HG03354 (cell line): ENCODE measurements around the gene SUN2.

ENCODE experiments used
- ATAC-seq: cut with Tn5 transposase; IDR thresholded peaks from one replicate; pipeline ENCODE4 v1.9.1; 2021; ENCODE audit warnings: mild to moderate bottlenecking; ENCODE audit not compliant: unreplicated experiment, poor library complexity, severe bottlenecking

Gene SUN2

DNA sequence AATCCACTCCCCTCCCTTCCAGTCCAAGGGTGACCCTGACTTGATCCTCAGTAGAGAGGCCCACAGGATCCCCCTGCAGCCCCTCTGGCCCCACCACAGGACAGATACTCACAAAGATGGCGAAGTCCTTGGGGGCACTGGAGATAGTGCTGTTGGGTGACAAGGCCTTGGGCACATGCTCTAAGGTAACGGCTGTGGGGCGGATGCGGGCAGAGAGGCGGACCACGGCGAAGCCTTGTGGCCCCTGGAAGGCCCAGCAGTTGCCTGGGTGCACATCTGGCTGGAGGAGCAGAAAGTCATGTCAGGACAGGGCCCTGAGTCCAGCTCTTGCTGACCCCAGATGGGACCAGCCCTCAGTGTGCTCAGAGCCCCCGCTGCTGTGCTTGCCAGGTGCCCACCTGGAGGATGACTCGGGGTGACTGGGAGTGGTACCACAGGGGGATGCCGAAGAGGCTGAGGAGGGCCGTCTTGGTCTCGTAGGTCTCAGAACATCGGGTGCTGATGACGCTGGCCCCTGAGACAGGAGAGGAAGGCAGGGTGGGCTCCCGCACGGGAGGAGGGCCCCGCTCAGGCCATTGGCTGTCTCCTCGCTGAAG, 17.2 kb downstream of the SUN2 start:
- no peak for ATAC-seq

GRCh38 chr22:38737302-38738060, 18.3 kb downstream of the SUN2 start:
- no peak for ATAC-seq

GRCh38 chr22:38736257-38736570, 19.6 kb downstream of the SUN2 start:
- no peak for ATAC-seq

GRCh38 chr22:38735465-38736256, 20.1 kb downstream of the SUN2 start:
- ATAC-seq: no peak

DNA sequence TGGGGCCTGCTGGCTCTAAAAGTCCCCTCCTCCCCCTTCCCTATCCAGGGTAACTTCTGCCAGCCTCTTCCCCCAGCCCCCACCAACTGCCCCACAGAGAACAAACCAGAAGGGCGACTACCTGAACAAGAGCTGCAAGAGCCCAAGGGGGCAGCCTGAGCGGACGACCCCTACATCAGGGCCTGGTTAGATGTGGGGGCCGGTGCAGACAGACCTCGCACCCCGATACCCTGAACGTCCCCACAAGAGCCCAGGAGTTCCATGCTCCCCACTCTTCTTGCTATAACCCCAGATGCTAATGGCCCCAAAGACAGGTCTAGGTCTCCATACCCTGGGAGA, 20.7 kb downstream of the SUN2 start:
- ATAC-seq: no peak

DNA sequence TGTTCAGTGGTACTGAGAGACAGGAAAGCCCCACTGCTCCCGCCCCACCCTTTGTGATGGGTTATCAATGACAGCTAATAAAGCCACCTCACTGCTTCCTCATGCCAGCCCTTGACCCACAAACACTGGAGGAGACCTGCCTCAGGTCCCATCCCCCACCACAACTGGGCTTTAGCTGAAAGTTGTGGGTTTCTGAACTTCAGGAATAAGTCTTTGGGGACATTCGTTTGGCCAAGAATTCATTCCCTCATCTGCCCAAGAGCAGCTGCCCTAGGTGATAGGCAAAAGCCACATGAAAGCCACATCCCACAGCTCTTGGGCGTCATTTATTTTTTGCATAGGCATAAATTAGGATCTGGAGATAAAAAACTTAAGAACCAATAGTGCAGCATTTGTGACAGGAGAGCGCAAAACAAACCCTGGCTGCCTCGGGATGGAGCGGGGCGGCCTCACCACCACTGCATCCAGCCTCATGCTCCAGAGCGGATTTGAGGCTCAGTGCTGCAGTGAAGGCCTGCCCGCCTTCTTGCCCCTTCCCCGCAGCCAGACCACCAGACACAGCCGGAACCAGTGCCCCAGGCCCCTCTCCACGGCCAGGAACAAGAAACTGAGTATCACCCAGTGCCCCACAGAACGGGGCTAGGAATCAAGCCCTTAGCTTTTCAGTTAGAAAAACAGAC, 21.2 kb downstream of the SUN2 start:
- ATAC-seq: no peak

DNA sequence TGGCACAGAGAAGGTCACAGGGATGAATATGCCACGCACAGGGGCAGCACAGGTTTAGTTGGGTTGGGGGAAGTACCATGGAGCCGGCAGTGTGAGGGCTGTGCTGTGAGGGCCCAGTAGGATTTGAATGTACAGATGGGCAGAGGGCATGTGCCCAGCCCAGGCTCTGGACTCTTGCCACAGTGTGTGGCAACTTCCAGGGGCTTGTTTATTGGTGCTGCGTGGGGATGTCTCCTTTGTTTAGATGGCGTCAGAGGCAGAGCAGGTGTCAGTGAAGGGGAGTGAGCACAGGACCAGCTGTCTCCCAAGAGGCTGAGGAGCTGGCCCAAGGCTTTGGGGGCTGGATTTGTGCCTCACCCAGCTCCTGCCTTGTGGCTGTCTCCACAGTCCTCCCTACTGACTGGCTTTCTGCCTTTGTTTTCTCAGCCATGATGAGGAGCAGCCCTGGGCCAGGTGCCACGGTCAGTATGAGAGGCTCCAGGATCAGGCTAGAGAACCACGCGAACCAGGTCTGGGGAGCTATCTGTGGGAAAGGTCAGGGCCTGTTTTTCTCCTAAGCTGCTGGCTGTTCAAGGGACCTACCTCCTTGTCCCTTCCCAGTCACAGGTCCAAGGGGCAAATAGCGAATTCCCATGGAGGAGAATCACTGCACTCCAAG, 21.9 kb downstream of the SUN2 start:
- no peak for ATAC-seq

DNA sequence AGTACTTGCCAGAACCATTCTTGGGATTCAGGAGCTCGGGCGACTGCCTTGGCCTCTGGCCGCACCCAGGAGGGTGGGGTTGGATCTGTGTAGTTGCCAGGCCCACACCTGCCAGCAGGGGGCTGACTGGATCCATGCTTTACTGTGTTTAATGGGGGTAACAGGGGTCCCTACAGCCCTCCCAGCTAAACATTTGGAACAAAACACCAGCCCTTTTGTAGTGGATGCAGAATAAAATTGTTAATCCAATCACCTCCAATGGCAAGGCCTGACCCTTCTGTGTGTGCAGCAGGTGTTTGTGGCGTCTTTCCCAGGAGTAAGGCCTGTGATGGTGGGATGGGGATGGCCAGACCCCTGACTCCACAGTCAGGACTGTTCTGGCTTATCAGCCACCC, 22.5 kb downstream of the SUN2 start:
- ATAC-seq: no peak

DNA sequence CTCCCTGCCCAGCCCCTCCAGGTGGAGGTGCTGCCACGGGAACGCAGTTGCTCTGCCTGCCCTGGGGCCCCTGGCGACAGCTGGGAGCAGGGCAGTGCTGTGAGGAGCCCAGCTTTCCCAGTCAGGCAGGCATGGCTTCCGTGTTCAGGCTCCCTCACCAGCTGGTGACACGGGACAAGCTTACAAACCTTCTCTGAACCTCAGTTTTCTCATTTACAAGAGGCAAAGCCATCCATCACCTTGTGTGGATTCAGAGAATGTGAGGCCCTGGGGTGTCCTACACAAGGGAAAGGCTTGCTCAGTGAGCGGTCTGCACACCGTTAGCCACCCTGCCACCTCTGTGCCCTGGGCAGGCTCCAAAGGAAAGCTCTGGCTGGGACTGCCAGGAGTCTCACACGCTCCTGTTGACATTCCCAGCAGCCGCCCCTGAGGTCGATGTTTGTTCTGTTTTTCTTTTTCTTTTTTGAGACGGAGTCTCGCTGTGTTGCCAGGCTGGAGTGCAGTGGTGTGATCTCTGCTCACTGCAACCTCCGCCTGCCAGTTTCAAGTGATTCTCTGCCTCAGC, 23.5 kb downstream of the SUN2 start:
- ATAC-seq: no peak

- no peak for ATAC-seq
Measured at GRCh38 chr22:38731703-38732161, 24.1 kb downstream of the SUN2 start.

GRCh38 chr22:38730411-38730871, 25.4 kb downstream of the SUN2 start:
- ATAC-seq: no peak

DNA sequence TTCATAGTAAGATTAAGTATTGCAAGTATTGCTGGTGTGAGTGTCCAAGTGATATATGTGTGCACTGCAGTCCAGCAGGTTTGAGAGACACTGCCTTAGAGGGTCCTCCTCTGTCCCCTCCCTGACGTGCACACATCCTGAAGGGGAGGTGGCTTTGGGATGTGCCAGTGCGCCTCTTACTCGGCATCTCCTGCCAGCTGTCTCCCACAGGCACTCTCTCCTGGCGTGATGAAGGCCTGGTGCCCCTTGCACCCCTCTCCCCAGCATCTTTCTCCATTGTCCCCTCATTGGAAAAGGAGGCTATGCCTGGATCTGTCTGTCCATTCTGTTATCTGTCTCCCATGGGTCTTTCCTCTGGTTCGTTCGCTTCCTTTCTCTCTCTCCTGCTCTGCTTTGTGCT, 25.9 kb downstream of the SUN2 start:
- no peak for ATAC-seq

- no peak for ATAC-seq
Measured at GRCh38 chr22:38728871-38729796, 26.7 kb downstream of the SUN2 start.

DNA sequence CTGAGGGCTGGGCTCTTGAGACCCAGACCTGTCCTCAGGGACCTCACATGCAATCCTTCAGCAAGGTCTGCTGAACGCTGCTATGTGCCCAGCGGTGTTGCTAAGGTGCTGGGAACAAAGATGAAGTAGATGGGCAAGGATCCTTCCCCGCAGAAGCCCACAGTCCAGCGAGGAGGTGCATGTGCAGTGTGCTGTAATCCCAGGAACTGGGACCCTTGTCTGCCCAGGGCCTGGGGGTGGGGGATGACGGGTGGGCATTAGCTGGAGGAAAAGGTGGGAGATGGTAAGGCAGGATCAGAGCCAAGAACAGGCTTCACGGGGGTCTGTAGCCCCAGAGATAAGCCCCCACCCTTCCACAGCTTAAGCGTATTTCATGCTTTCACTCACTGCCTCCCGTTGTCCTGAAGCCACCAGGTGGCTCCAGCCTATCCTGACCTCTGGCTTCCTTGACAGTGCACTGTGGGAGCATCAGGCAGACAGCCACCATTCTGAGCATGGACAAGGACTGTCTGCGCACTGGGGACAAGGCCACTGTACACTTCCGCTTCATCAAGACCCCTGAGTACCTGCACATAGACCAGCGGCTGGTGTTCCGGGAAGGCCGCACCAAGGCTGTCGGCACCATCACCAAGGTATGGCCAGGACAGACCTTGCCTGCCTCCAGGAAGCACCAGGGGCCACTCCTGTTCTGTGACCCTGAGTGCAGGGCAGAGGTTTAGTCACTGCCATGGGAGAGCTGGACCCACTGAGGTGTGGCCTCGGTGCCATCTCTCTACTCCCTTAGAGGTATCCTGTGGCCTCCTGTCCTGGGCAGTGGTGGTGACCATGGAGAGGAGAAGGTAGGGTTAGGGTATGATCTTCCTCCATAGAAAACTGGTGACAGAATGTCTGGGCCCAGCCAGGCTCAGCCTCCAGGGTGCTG, 28.0 kb downstream of the SUN2 start:
- ATAC-seq: no peak

DNA sequence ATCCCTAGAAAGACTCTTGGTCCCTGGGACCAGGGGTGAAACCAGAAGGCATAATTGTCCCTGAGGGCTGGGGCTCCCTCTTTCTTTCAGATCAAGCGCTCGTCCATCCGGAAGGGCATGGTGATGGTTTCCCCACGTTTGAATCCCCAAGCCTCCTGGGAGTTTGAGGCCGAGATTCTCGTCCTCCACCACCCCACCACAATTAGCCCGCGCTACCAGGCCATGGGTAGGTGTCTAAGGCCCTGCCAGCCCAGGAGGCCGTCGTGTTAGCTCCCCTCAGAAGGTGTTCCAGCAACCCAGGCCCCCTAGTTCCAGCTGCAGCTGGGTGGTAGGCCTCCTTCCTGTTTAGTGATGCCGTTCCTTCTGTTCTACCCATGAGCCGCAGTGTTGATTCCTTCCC, 28.7 kb downstream of the SUN2 start:
- ATAC-seq: no peak

- no peak for ATAC-seq
Measured at GRCh38 chr22:38725900-38726655, 29.7 kb downstream of the SUN2 start.
